Duodenal mucosa (tissue), 2 donors: Measurements from ENCODE around the gene TANK.

Source experiments
- H3K27ac ChIP-seq: one replicate; pipeline ENCODE4 v1.7.0; 2013; ENCODE audit warnings: low read depth, low read length
- H3K27me3 ChIP-seq, 2 donors: one replicate each; pipeline ENCODE4 v1.7.0; 2013; ENCODE audit warnings: low read length in 2 of 2, control low read depth in 1 of 2; ENCODE audit not compliant: insufficient read depth in 2 of 2, control insufficient read depth in 1 of 2
- H3K36me3 ChIP-seq, 2 donors: one replicate each; pipeline ENCODE4 v1.7.0; 2013; ENCODE audit warnings: low read length in 2 of 2, control low read depth in 1 of 2; ENCODE audit not compliant: insufficient read depth in 2 of 2, control insufficient read depth in 1 of 2
- H3K4me1 ChIP-seq, 2 donors: one replicate each; pipeline ENCODE4 v1.7.0; 2013; ENCODE audit warnings: low read length in 2 of 2, control low read depth in 1 of 2; ENCODE audit not compliant: insufficient read depth in 2 of 2, control insufficient read depth in 1 of 2
- H3K4me3 ChIP-seq, 2 donors: one replicate each; pipeline ENCODE4 v1.7.0; 2013; ENCODE audit warnings: low read length in 2 of 2, low read depth in 1 of 2
- H3K9ac ChIP-seq, 2 donors: one replicate each; pipeline ENCODE4 v1.7.0; 2013; ENCODE audit warnings: low read length in 2 of 2, low read depth in 1 of 2
- H3K9me3 ChIP-seq, 2 donors: one replicate each; pipeline ENCODE4 v1.7.0; 2013; ENCODE audit warnings: low read length in 2 of 2, control low read depth in 1 of 2; ENCODE audit not compliant: control insufficient read depth in 1 of 2

The TANK gene

DNA sequence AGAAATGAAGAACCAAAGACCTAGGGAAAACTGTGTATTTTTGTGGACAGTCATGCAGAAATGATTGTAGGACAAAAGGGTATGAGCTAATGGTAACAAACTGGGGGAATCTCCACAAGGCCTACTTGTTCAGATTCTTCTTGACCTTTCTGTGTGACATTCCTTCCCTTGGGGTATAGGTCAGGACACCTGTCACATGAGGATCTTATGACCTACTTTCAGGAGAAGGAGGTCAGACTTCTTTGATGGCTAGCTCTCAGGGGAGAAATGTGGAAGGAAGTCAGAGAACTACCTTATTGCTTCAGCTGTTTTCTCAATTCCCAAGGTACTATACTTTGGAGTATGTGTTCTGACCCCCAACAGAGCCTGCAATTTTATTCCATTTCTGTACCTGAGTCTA lies 40.7 kb upstream of the TANK start:
- no peaks in the 10 kb centered on the region for H3K9me3 ChIP-seq
- H3K36me3 ChIP-seq, result no peaks in the 10 kb centered on the region
- H3K27ac ChIP-seq, result no peak overlapping the region
- H3K9ac ChIP-seq, result no peak overlapping the region
- H3K4me3 ChIP-seq, result no peak overlapping the region
- peaks cover 6 to 19% of the 10 kb centered on the region in 2 donors for H3K4me1 ChIP-seq
- no peaks in the 10 kb centered on the region for H3K27me3 ChIP-seq

DNA sequence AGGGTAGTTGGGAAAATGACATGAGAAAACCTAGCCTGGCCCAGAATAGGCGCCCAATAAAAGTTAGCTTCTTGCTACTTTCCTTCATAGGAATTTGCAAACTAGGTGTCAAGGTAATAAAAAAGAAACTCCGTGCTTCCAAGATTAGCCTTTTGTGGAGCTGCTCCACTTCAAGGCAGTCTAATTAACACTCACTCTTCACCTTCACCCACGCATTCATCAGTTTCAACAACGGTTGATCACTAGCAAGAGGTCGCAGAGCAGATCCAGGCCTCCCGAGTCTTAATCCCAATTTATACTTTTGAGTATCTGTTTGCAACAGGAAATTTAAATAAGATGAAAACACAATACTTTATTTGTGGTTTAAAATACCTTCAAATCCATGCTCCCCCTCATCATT lies 39.5 kb upstream of the TANK start:
- Histone ChIP-seq H3K9me3 (no peaks in the 10 kb centered on the region), H3K4me1 (peaks cover 6 to 28% of the 10 kb centered on the region in 2 donors), H3K4me3 (no peak overlapping the region), H3K9ac (no peak overlapping the region), H3K27ac (no peak overlapping the region), H3K36me3 (no peaks in the 10 kb centered on the region), H3K27me3 (no peaks in the 10 kb centered on the region)

GRCh38 chr2:161121622-161122021 lies 38.6 kb upstream of the TANK start:
- Histone ChIP-seq H3K4me3 (no peak overlapping the region), H3K9ac (no peak overlapping the region), H3K4me1 (peaks cover 6 to 28% of the 10 kb centered on the region in 2 donors), H3K27me3 (no peaks in the 10 kb centered on the region), H3K27ac (no peak overlapping the region), H3K9me3 (no peaks in the 10 kb centered on the region), H3K36me3 (no peaks in the 10 kb centered on the region)

GRCh38 chr2:161122772-161123530 lies 37.3 kb upstream of the TANK start:
- Histone ChIP-seq H3K9me3 (no peaks in the 10 kb centered on the region), H3K9ac (no peak overlapping the region), H3K4me1 (peaks cover 6 to 28% of the 10 kb centered on the region in 2 donors), H3K4me3 (no peak overlapping the region), H3K27ac (no peak overlapping the region), H3K27me3 (no peaks in the 10 kb centered on the region), H3K36me3 (no peaks in the 10 kb centered on the region)

- Histone ChIP-seq H3K27ac (no peak overlapping the region), H3K27me3 (no peaks in the 10 kb centered on the region), H3K9me3 (no peaks in the 10 kb centered on the region), H3K36me3 (no peaks in the 10 kb centered on the region), H3K4me3 (no peak overlapping the region), H3K9ac (no peak overlapping the region), H3K4me1 (peaks cover 6 to 28% of the 10 kb centered on the region in 2 donors)
These were observed 36.6 kb upstream of the TANK start for GRCh38 chr2:161123531-161124030.

DNA sequence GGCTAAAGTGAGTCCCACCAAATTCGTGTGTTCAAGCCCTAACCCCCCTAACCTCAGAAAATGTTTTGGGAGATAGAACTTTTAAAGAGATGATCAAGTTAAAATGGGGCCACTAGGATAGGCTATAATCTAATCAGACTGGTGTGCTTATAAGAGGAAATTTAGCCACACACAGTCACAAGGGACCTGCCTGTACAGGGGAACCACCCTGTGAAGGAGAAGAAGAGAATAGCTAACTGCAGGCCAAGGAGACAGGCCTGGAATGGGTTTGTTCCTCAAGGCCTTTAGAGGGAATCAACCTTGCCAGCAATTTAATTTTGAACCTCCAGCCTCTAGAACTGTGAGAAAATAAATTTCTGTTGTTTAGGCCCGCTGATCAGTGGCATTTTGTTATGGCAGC lies 36.0 kb upstream of the TANK start:
- H3K4me1 ChIP-seq, result peaks cover 6 to 28% of the 10 kb centered on the region in 2 donors
- no peaks in the 10 kb centered on the region for H3K9me3 ChIP-seq
- no peak overlapping the region for H3K27ac ChIP-seq
- no peak overlapping the region for H3K4me3 ChIP-seq
- no peak overlapping the region for H3K9ac ChIP-seq
- no peaks in the 10 kb centered on the region for H3K36me3 ChIP-seq
- H3K27me3 ChIP-seq, result no peaks in the 10 kb centered on the region

DNA sequence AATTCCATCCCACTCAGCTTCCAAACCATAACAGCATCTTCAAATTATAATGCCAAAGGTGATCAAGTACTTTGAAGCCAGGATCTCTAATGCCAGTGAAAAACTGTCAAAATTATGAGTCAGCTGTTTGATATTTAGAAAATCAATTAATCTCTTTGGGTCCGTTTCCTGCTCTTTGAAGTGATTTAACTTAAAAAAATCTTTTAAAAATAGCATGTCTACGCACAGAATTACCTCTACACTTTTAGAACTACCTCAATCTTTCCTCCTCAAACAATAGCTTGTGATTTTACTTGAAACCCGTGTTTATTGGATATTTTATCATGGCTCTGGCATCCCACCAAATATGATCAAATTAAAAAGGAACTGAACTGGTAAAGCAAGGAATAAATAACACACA lies 31.3 kb upstream of the TANK start:
- no peaks in the 10 kb centered on the region for H3K36me3 ChIP-seq
- H3K9me3 ChIP-seq, result no peaks in the 10 kb centered on the region
- H3K27ac ChIP-seq, result no peak overlapping the region
- H3K4me3 ChIP-seq, result no peak overlapping the region
- H3K27me3 ChIP-seq, result no peaks in the 10 kb centered on the region
- no peak overlapping the region for H3K9ac ChIP-seq
- peaks cover 0 to 15% of the 10 kb centered on the region in 2 donors for H3K4me1 ChIP-seq

DNA sequence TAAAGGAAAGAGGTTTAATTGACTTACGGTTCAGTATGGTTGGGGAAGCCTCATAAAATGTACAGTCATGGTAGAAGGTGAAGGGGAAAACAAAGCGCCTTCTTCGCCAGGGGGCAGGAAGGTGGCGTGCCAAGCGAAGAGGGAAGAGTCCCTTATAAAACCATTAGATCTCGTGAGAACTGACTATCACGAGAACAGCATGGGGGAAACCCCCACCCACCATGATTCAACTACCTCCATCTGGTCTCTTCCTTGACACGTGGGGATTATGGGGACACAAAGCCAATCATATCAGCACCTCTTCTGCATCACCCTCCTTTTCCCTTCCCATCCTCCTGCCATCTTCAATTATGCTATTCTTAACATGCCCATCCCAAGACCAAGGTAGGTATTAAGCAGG lies 29.9 kb upstream of the TANK start:
- Histone ChIP-seq H3K4me3 (no peak overlapping the region), H3K36me3 (no peaks in the 10 kb centered on the region), H3K9ac (no peak overlapping the region), H3K9me3 (no peaks in the 10 kb centered on the region), H3K4me1 (peaks cover 0 to 9% of the 10 kb centered on the region in 2 donors), H3K27ac (no peak overlapping the region), H3K27me3 (no peaks in the 10 kb centered on the region)

DNA sequence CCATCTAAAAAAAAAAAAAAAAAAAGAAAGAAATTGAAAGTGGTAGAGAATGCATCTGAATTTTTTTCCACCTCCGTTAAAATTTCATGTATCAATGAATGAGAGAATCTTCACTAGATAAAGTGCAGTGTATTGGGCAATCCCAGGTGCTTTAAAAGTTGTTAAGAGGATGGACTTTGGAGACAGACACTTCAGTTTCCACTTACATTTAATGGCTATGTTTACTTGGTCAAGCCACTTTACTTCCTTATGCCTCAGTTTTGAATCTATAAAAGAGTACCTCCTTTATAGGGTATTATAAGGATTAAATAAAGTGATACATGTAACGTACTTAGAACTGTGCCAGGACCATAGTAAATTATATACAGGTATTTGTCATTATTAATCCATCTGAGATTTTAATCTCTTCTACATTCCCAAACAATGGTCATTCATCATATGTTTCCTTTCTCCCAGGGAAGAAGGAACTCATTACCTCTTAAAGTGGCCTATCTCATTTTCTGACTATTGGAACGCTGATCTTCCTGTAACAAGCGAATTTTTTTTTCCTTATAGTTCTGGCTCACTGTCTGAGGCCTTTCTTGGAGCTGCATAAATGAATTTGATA lies 29.1 kb upstream of the TANK start:
- Histone ChIP-seq H3K9me3 (no peaks in the 10 kb centered on the region), H3K27ac (no peak overlapping the region), H3K4me3 (no peak overlapping the region), H3K9ac (no peak overlapping the region), H3K27me3 (no peaks in the 10 kb centered on the region), H3K36me3 (no peaks in the 10 kb centered on the region), H3K4me1 (peaks cover 0 to 10% of the 10 kb centered on the region in 2 donors)

- no peaks in the 10 kb centered on the region for H3K9me3 ChIP-seq
- H3K9ac ChIP-seq, result no peak overlapping the region
- H3K4me3 ChIP-seq, result no peak overlapping the region
- no peaks in the 10 kb centered on the region for H3K27me3 ChIP-seq
- no peak overlapping the region for H3K27ac ChIP-seq
- peaks cover 0 to 10% of the 10 kb centered on the region in 2 donors for H3K4me1 ChIP-seq
- no peaks in the 10 kb centered on the region for H3K36me3 ChIP-seq
These were observed 28.4 kb upstream of the TANK start for GRCh38 chr2:161131804-161132203.
